ENCODE data around the gene ZBTB44. TPM values are rescaled to one million over a fixed set of nuclear protein-coding genes. Genes with fewer than 3 reads are reported as not detected.

Gene ZBTB44
- polyA plus RNA-seq, 1 of the 3 experiments (the other 2 are of a cell fraction), result 5.0 TPM

GRCh38 chr11:130279989-130280388 lies 34.7 kb downstream of the ZBTB44 start:
- Histone ChIP-seq H3F3A (replicated peaks; ENCODE audit: insufficient read depth) (no peaks in the 10 kb centered on the region), H2AFZ (ENCODE audit: low read depth) (no peak overlapping the region), H3K9me2 (no peaks in the 10 kb centered on the region), H3K36me3 (replicated peaks in 1 of 2; ENCODE audit: control insufficient read depth in 1 of 2, insufficient read depth in 2 of 2, low read length in 1 of 2) (peaks cover 0 to 24% of the 10 kb centered on the region in 2 experiments), H3K4me1 (ENCODE audit: control insufficient read depth in 1 of 2, insufficient read depth in 2 of 2, low read depth in 1 of 2, low read length in 1 of 2) (no peaks in the 10 kb centered on the region), H3K4me2 (no peak overlapping the region), H3K9me3 (peaks cover 19% of the 10 kb centered on the region; the same call in 1 of the 2 replicates), H4K20me1 (ENCODE audit: insufficient read depth) (no peaks in the 10 kb centered on the region), H3K27ac (ENCODE audit: low read depth in 2 of 2, low read length in 1 of 2) (no peak overlapping the region), H3K4me3 (ENCODE audit: low read depth in 2 of 2, low read length in 1 of 2) (no peak overlapping the region), H3K79me2 (ENCODE audit: insufficient read depth) (no peaks in the 10 kb centered on the region), H3K9ac (no peak overlapping the region), H3K27me3 (ENCODE audit: insufficient read depth) (no peaks in the 10 kb centered on the region)
- CTCF ChIA-PET, result interaction anchor here (1.4 kb wide), 1 partner anchor 10 kb away, joined by 3 read pairs; no protein-coding TSS in a partner anchor
- no peak for DNase-seq
- 93% methylated on average over 4 of the region's 4 CpGs for WGBS (ENCODE audit: low lambda C conversion rate)
- TF ChIP-seq, protein P1, sequence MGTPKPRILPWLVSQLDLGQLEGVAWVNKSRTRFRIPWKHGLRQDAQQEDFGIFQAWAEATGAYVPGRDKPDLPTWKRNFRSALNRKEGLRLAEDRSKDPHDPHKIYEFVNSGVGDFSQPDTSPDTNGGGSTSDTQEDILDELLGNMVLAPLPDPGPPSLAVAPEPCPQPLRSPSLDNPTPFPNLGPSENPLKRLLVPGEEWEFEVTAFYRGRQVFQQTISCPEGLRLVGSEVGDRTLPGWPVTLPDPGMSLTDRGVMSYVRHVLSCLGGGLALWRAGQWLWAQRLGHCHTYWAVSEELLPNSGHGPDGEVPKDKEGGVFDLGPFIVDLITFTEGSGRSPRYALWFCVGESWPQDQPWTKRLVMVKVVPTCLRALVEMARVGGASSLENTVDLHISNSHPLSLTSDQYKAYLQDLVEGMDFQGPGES (IDR thresholded peaks at IDR 0.05; ENCODE audit: low read depth, low read length), result no peak
- TF ChIP-seq NRF1 (IDR thresholded peaks at IDR 0.05; ENCODE audit: low read depth, low read length), result no peak
- no peak for TF ChIP-seq EZH2phosphoT487 (IDR thresholded peaks at IDR 0.05; ENCODE audit: borderline replicate concordance, low read depth)
- no peak for TF ChIP-seq FOXM1 (IDR thresholded peaks at IDR 0.05; ENCODE audit: low read depth)
- no peak for TF ChIP-seq RFX5 (IDR thresholded peaks at IDR 0.05; ENCODE audit: low read length)
- no peak for TF ChIP-seq FOXJ3 (CRISPR knock-in tag; IDR thresholded peaks at IDR 0.05)
- no peak for TF ChIP-seq RAD21 (IDR thresholded peaks at IDR 0.05; ENCODE audit: low read length)
- no peak for TF ChIP-seq ZBTB33 (IDR thresholded peaks at IDR 0.05; ENCODE audit: borderline replicate concordance, low read depth)
- TF ChIP-seq EP300 (IDR thresholded peaks at IDR 0.05; ENCODE audit: borderline replicate concordance in 1 of 2, low read depth in 1 of 2, low read length in 1 of 2), result no peak
- POLR2A ChIA-PET, result no interaction called here

DNA sequence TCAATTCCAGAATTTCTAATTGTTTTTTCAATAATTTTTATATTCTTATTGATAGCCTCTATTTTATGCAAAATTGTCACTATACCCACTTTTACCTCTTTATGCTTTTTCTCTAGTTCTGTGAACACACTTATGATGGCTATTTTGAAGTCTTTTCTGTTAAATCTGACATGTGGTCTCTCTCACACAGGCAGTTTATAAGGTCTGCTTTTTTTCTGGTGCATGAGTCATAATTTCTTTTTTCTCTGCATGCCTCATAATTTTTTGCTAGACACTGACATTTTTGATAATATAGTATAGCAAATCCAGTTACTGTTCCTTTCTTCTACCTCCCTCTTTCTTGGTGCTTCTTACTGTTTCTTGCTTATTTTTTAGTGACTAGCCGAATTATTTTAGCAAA lies 36.0 kb downstream of the ZBTB44 start:
- no peak for DNase-seq
- 97% methylated on average over 1 of the region's 1 CpG for WGBS (ENCODE audit: low lambda C conversion rate)
- CTCF ChIA-PET, result no interaction called here
- Histone ChIP-seq H3F3A (replicated peaks; ENCODE audit: insufficient read depth) (no peaks in the 10 kb centered on the region), H3K36me3 (replicated peaks in 1 of 2; ENCODE audit: control insufficient read depth in 1 of 2, insufficient read depth in 2 of 2, low read length in 1 of 2) (peaks cover 0 to 24% of the 10 kb centered on the region in 2 experiments), H3K9ac (no peak overlapping the region), H3K9me2 (no peaks in the 10 kb centered on the region), H3K4me1 (ENCODE audit: control insufficient read depth in 1 of 2, insufficient read depth in 2 of 2, low read depth in 1 of 2, low read length in 1 of 2) (no peaks in the 10 kb centered on the region), H3K4me3 (ENCODE audit: low read depth in 2 of 2, low read length in 1 of 2) (no peak overlapping the region), H3K9me3 (peaks cover 19% of the 10 kb centered on the region; the same call in 1 of the 2 replicates), H3K27me3 (ENCODE audit: insufficient read depth) (no peaks in the 10 kb centered on the region), H3K27ac (ENCODE audit: low read depth in 2 of 2, low read length in 1 of 2) (no peak overlapping the region), H3K4me2 (no peak overlapping the region), H3K79me2 (ENCODE audit: insufficient read depth) (no peaks in the 10 kb centered on the region), H2AFZ (ENCODE audit: low read depth) (no peak overlapping the region), H4K20me1 (ENCODE audit: insufficient read depth) (no peaks in the 10 kb centered on the region)
- TF ChIP-seq NFIC (IDR thresholded peaks at IDR 0.05; ENCODE audit: borderline replicate concordance), result no peak
- no peak for TF ChIP-seq RAD21 (IDR thresholded peaks at IDR 0.05; ENCODE audit: low read length)
- TF ChIP-seq ELF1 (IDR thresholded peaks at IDR 0.05), result no peak
- 0 out of 2 replicates have a peak, but pooled peaks have one; percentile 11 for TF ChIP-seq FOSL2 (IDR thresholded peaks at IDR 0.05; ENCODE audit: borderline replicate concordance, low read depth)
- no peak for TF ChIP-seq FOXM1 (IDR thresholded peaks at IDR 0.05; ENCODE audit: low read depth)
- TF ChIP-seq RCOR1 (IDR thresholded peaks at IDR 0.05; ENCODE audit: low read length), result no peak
- TF ChIP-seq TCF12 (IDR thresholded peaks at IDR 0.05), result peak; percentile 11; the same call in 1 of the 2 replicates
- POLR2A ChIA-PET, result no interaction called here

Measured in SK-N-SH (cell line).